Activated CD8-positive, alpha-beta T cell treated with anti-CD3 and anti-CD28 coated beads, Interleukin-2, amount 10 ng/mL, durations not matched to agents 7 days and 5 days (primary cell): ENCODE results near the gene MIF. TPM values are rescaled to one million over a fixed set of nuclear protein-coding genes. Genes with fewer than 3 reads are reported as not detected.
A peak's percentile ranks its signal among the peaks of the same experiment; 100 is the strongest.
"Not testable (repeated sequence)": the region's sequence is repeated elsewhere in the genome, so short reads cannot be mapped to it uniquely, and the experiment has no call there.

Experiments used
- ATAC-seq: fragments of 150-1000 bp; cut with Tn5 transposase; one replicate; pipeline ENCODE4 v1.10.0; 2021; ENCODE audit warnings: moderate library complexity
- CTCF ChIA-PET: fragments of 350-600 bp; sonication (Branson Sonifier 250); formaldehyde crosslinking; loops from one replicate; lab custom pipeline; 2021; ENCODE audit warnings: antibody characterized with exemption; lab: Charles Lee
- POLR2A ChIA-PET: fragments of 350-600 bp; sonication (Branson Sonifier 250); formaldehyde crosslinking; loops from one replicate; lab custom pipeline; 2021; ENCODE audit warnings: antibody characterized with exemption; lab: Charles Lee
- DNase-seq: peaks from one replicate; pipeline ENCODE4 v3.0.0-alpha.2; 2020
- H3K27ac Mint-ChIP-seq: one replicate; pipeline ENCODE4 v1.8.0; 2021; ENCODE audit warnings: mild to moderate bottlenecking, mixed read lengths
- H3K27me3 Mint-ChIP-seq: one replicate; pipeline ENCODE4 v1.8.0; 2021; ENCODE audit warnings: low read depth, mixed read lengths
- H3K36me3 Mint-ChIP-seq: one replicate; pipeline ENCODE4 v1.8.0; 2021; ENCODE audit warnings: low read depth, mixed read lengths
- H3K4me1 Mint-ChIP-seq: one replicate; pipeline ENCODE4 v1.8.0; 2021; ENCODE audit warnings: low read depth, mixed read lengths
- H3K4me3 Mint-ChIP-seq: one replicate; pipeline ENCODE4 v1.8.0; 2021; ENCODE audit warnings: mild to moderate bottlenecking, mixed read lengths
- H3K9me3 Mint-ChIP-seq: one replicate; pipeline ENCODE4 v1.8.0; 2022; ENCODE audit warnings: mixed read lengths; ENCODE audit not compliant: insufficient read depth
- total RNA-seq, 2 experiments: library from RNA; stranded (reverse); gene quantifications; one replicate each; pipeline ENCODE4 v1.2.3, GENCODE V29; 2021

Gene MIF
- total RNA-seq, 2 experiments from 2014 or later: 1,002 to 1,009 TPM

- POLR2A ChIA-PET: interaction anchor here (0.6 to 3.2 kb wide), 11 partner anchors 11 to 90 kb away, joined by 3 to 21 read pairs (median 4); partner anchors contain the start of genes DERL3 and MIF
- Mint-ChIP-seq H3K9me3 (no peaks in the 10 kb centered on the region), H3K27me3 (peaks cover 4% of the 10 kb centered on the region), H3K27ac (peak overlapping the region; percentile 77), H3K4me1 (peaks cover 20% of the 10 kb centered on the region), H3K4me3 (peak overlapping the region; percentile 89), H3K36me3 (no peaks in the 10 kb centered on the region)
- CTCF ChIA-PET: interaction anchor here (0.6 to 4.9 kb wide), 16 partner anchors 8 to 300 kb away, joined by 3 to 54 read pairs (median 4); partner anchors contain the start of genes CHCHD10 and MIF
- peak; percentile 50 for ATAC-seq
- DNase-seq: peak; percentile 43
Observed at GRCh38 chr22:23856721-23857605, 37.2 kb upstream of the MIF start.

- H3K36me3 Mint-ChIP-seq: no peaks in the 10 kb centered on the region
- ATAC-seq: peak; percentile 99
- ChIA-PET POLR2A (interaction anchor here (0.6 to 3.2 kb wide), 12 partner anchors 12 to 638 kb away, joined by 3 to 21 read pairs (median 4); partner anchors contain the start of genes DERL3 and MIF), CTCF (interaction anchor here (0.6 to 4.9 kb wide), 18 partner anchors 9 to 299 kb away, joined by 3 to 54 read pairs (median 3); partner anchors contain the start of genes CHCHD10 and MIF)
- no peaks in the 10 kb centered on the region for H3K27me3 Mint-ChIP-seq
- peak within 1 kb of the TSS; percentile 89 for H3K4me3 Mint-ChIP-seq
- peaks cover 20% of the 10 kb centered on the region for H3K4me1 Mint-ChIP-seq
- H3K9me3 Mint-ChIP-seq: no peaks in the 10 kb centered on the region
- peak; percentile 97 for DNase-seq
- H3K27ac Mint-ChIP-seq: peak within 1 kb of the TSS; percentile 88
Observed at GRCh38 chr22:23857606-23858483, 36.3 kb upstream of the MIF start, which contains the start of gene SLC2A11. Gene SLC2A11 (plus strand): TSS chr22:23857875. CDS start chr22:23858000, 125 bp downstream.

- H3K4me1 Mint-ChIP-seq: peaks cover 20% of the 10 kb centered on the region
- ChIA-PET CTCF (interaction anchor here (0.7 to 4.9 kb wide), 6 partner anchors 9 to 252 kb away, joined by 3 to 54 read pairs (median 7); partner anchors contain the start of gene MIF), POLR2A (interaction anchor here (0.6 to 3.2 kb wide), 4 partner anchors 14 to 638 kb away, joined by 3 to 21 read pairs (median 4); partner anchors contain the start of gene MIF)
- peak overlapping the region; percentile 89 for H3K4me3 Mint-ChIP-seq
- H3K9me3 Mint-ChIP-seq: no peaks in the 10 kb centered on the region
- ATAC-seq (no peak), DNase-seq (no peak)
- peak overlapping the region; percentile 88 for H3K27ac Mint-ChIP-seq
- H3K27me3 Mint-ChIP-seq: no peaks in the 10 kb centered on the region
- H3K36me3 Mint-ChIP-seq: no peaks in the 10 kb centered on the region
Observed at GRCh38 chr22:23858484-23858815, 35.7 kb upstream of the MIF start.

DNA sequence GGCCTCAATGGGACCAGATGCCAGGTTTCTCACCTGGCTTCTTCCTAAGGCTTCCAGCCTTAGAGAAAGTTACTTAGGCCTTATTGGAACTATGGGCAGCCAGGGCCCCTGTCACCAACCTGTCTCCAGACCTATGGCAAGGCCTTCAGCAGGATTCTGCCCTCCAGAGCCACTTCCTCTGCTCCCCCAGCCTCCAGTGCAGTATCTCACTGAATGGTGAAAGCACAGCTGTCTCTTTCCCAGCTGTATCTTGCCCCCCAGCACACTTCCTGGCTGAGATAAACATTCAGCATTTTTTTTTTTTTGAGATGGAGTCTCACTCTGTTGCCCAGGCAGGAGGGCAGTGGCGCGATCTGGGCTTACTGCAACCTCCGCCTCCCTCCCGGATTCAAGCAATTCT is 35.0 kb upstream of the MIF start:
- ChIA-PET POLR2A (interaction anchor here (0.6 to 3.2 kb wide), 2 partner anchors 14 to 35 kb away, joined by 3 to 21 read pairs; partner anchors contain the start of gene MIF), CTCF (interaction anchor here (2.0 to 4.9 kb wide), 4 partner anchors 10 to 89 kb away, joined by 5 to 54 read pairs (median 26); partner anchors contain the start of gene MIF)
- Mint-ChIP-seq H3K4me3 (peak overlapping the region; percentile 89), H3K36me3 (no peaks in the 10 kb centered on the region), H3K27ac (no peak overlapping the region), H3K27me3 (no peaks in the 10 kb centered on the region), H3K9me3 (no peaks in the 10 kb centered on the region), H3K4me1 (peaks cover 20% of the 10 kb centered on the region)
- DNase-seq: no peak
- no peak for ATAC-seq

DNA sequence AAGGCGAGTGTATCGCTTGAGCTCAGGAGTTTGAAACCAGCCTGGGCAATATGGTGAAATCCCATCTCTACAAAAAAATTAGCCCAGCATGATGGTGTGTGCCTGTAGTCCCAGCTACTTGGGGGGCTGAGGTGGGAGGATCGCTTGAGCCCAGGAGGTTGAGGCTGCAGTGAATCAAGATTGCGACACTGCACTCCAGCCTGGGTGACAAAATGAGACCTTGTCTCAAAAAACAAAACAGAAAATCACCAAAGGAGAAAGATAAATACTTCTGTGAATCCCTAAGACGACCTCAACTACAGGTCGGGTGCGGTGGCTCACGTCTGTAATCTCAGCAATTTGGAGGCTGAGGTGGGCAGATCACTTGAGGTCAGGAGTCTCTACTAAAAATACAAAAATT is 34.0 kb upstream of the MIF start:
- H3K4me3 Mint-ChIP-seq, POLR2A ChIA-PET, H3K27me3 Mint-ChIP-seq, H3K27ac Mint-ChIP-seq, ATAC-seq, DNase-seq, H3K9me3 Mint-ChIP-seq, H3K36me3 Mint-ChIP-seq: not testable (repeated sequence)
- CTCF ChIA-PET: interaction anchor here (3.8 to 4.9 kb wide), 2 partner anchors 11 to 34 kb away, joined by 42 to 54 read pairs; partner anchors contain the start of gene MIF
- peaks cover 20% of the 10 kb centered on the region for H3K4me1 Mint-ChIP-seq

- POLR2A ChIA-PET: no interaction called here
- DNase-seq (peak; percentile 69), ATAC-seq (no peak)
- CTCF ChIA-PET: interaction anchor here (0.7 to 3.2 kb wide), 2 partner anchors 31 to 184 kb away, joined by 3 to 29 read pairs; partner anchors contain the start of gene MIF
- Mint-ChIP-seq H3K4me3 (no peak overlapping the region), H3K9me3 (no peaks in the 10 kb centered on the region), H3K36me3 (no peaks in the 10 kb centered on the region), H3K27ac (no peak overlapping the region), H3K27me3 (no peaks in the 10 kb centered on the region), H3K4me1 (peaks cover 14% of the 10 kb centered on the region)
Observed at GRCh38 chr22:23862103-23862502, 32.1 kb upstream of the MIF start.

DNA sequence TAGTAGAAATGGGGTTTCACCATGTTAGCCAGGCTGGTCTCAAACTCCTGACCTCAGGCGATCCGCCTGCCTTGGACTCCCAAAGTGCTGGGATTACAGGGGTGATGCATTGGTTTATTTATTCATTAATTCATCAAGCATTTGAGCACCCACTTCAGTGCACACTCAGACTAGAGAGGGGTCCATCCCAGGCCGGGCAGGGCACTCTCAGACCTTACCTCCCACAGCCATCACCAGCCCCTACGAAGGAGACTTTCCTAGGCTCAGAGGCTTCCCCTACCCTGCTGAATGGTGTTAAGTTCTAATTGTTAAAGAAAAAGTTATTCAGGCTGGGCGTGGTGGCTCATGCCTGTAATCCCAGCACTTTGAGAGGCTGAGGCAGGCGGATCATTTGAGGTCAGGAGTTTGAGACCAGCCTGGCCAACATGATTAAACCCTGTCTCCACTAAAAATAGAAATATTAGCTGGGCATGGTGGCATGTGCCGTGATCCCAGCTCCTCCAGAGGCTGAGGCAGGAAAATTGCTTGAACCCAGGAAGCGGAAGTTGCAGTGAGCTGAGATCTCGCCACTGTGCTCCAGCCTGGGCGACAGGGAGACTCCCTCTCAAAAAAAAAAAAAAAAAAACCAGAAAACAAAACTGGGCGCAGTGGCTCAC is 29.6 kb upstream of the MIF start:
- DNase-seq, H3K27ac Mint-ChIP-seq, POLR2A ChIA-PET, H3K4me3 Mint-ChIP-seq, ATAC-seq, H3K36me3 Mint-ChIP-seq, H3K27me3 Mint-ChIP-seq, H3K9me3 Mint-ChIP-seq, H3K4me1 Mint-ChIP-seq: not testable (repeated sequence)
- CTCF ChIA-PET: interaction anchor here (0.9 kb wide), 1 partner anchor 242 kb away, joined by 4 read pairs; no protein-coding TSS in a partner anchor

DNA sequence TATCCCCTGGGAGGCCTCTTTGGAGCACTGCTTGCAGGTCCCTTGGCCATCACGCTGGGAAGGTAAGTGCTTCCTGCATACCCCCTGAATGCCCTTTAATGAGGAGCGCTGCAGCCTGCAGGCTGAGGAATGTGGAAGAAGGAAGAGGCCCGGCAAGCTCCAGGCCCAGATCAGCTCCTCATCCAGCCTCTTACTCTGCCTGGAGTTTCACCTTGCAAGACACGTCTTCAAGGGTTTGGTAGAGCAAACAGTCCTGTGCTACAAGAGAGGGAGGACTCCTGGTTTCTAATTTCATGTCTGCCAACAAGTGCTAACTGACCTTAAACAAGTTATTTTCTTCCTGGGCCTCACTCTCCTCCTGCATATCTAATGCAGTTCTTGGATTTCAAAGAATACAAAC is 25.6 kb upstream of the MIF start:
- no peaks in the 10 kb centered on the region for H3K36me3 Mint-ChIP-seq
- no peak for DNase-seq
- no peaks in the 10 kb centered on the region for H3K27me3 Mint-ChIP-seq
- ATAC-seq: no peak
- no peaks in the 10 kb centered on the region for H3K4me1 Mint-ChIP-seq
- H3K27ac Mint-ChIP-seq: no peak overlapping the region
- POLR2A ChIA-PET: no interaction called here
- CTCF ChIA-PET: interaction anchor here (1.8 kb wide), 1 partner anchor 25 kb away, joined by 6 read pairs; the partner anchor contains the start of gene MIF
- no peak overlapping the region for H3K4me3 Mint-ChIP-seq
- no peaks in the 10 kb centered on the region for H3K9me3 Mint-ChIP-seq

DNA sequence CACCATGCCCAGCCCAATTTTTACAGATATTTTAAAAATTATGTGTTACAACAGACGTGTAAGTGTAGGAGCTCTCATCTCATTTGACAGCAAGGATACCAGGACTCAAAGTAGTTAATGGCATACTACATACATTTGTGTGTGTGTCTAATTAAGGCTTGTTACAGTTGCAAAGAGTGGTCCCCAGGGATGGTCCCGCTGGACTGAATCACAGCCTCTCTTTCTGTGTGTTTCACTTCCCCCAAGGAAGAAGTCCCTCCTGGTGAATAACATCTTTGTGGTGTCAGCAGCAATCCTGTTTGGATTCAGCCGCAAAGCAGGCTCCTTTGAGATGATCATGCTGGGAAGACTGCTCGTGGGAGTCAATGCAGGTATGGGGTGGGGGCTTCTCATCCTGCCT is 19.3 kb upstream of the MIF start:
- Mint-ChIP-seq H3K27ac (no peak overlapping the region), H3K4me3 (no peak overlapping the region), H3K4me1 (no peaks in the 10 kb centered on the region), H3K27me3 (no peaks in the 10 kb centered on the region), H3K9me3 (no peaks in the 10 kb centered on the region), H3K36me3 (peaks cover 2% of the 10 kb centered on the region)
- ChIA-PET CTCF (interaction anchor here (1.4 kb wide), 1 partner anchor 19 kb away, joined by 4 read pairs; the partner anchor contains the start of gene MIF), POLR2A (interaction anchor here (2.2 kb wide), 1 partner anchor 19 kb away, joined by 10 read pairs; the partner anchor contains the start of gene MIF)
- ATAC-seq: no peak
- no peak for DNase-seq

GRCh38 chr22:23875801-23876200 is 18.4 kb upstream of the MIF start:
- Mint-ChIP-seq H3K27ac (no peak overlapping the region), H3K9me3 (no peaks in the 10 kb centered on the region), H3K27me3 (no peaks in the 10 kb centered on the region), H3K36me3 (peaks cover 2% of the 10 kb centered on the region), H3K4me3 (no peak overlapping the region), H3K4me1 (no peaks in the 10 kb centered on the region)
- ChIA-PET CTCF (interaction anchor here (1.4 kb wide), 1 partner anchor 18 kb away, joined by 4 read pairs; the partner anchor contains the start of gene MIF), POLR2A (interaction anchor here (2.2 kb wide), 1 partner anchor 18 kb away, joined by 10 read pairs; the partner anchor contains the start of gene MIF)
- DNase-seq (no peak), ATAC-seq (no peak)
